ENCODE measurements around the gene MACROD2. TPM values are rescaled to one million over a fixed set of nuclear protein-coding genes. Genes with fewer than 3 reads are reported as not detected.

The MACROD2 gene
- total and polyA plus RNA-seq, 2 of the 4 experiments (the other 2 are of a cell fraction) = not detected

- ATAC-seq (ENCODE audit: low read depth) = no peak
- ChIA-PET POLR2A (ENCODE audit: unreplicated experiment) (no interaction called here), CTCF (no interaction called here)
Measured at GRCh38 chr20:15030826-15031225, 1035.5 kb downstream of the MACROD2 start.

More at GRCh38 chr20:15030826-15031225, 1035.5 kb downstream of the MACROD2 start:
- Histone ChIP-seq H3K14ac (replicated peaks; ENCODE audit: low read depth, low read length) (no peak overlapping the region), H2BK20ac (ENCODE audit: low read depth, low read length) (no peak overlapping the region), H3K4ac (ENCODE audit: low read depth, low read length) (no peak overlapping the region), H4K8ac (ENCODE audit: low read depth in 2 of 2, low read length in 2 of 2) (no peak overlapping the region), H3K56ac (ENCODE audit: extremely low read depth, insufficient read depth, low read length) (no peak overlapping the region), H3K4me3 (ENCODE audit: insufficient read depth, low read depth, low read length) (no peak overlapping the region), H4K5ac (ENCODE audit: low read depth, low read length) (no peak overlapping the region), H2AK9ac (replicated peaks; ENCODE audit: low read depth, low read length, poor library complexity) (no peak overlapping the region), H2BK5ac (ENCODE audit: low read depth, low read length, poor library complexity, severe bottlenecking) (no peak overlapping the region), H3K27ac (ENCODE audit: insufficient read depth, low read length) (no peak overlapping the region), H3K36me3 (ENCODE audit: control insufficient read depth, insufficient read depth, low read length) (no peaks in the 10 kb centered on the region), H3K18ac (ENCODE audit: low read depth, low read length) (no peak overlapping the region), H3K9ac (ENCODE audit: low read depth, low read length) (no peak overlapping the region), H3K27me3 (ENCODE audit: control insufficient read depth, insufficient read depth, low read length) (no peaks in the 10 kb centered on the region), H4K20me1 (ENCODE audit: insufficient read depth, low read length) (no peaks in the 10 kb centered on the region), H3K9me1 (ENCODE audit: insufficient read depth, low read length) (no peaks in the 10 kb centered on the region), H3K9me3 (ENCODE audit: control insufficient read depth, insufficient read depth, low read length) (peaks cover 20% of the 10 kb centered on the region), H3K23ac (ENCODE audit: low read depth, low read length) (no peak overlapping the region), H2AFZ (replicated peaks; ENCODE audit: low read length, poor library complexity) (no peak overlapping the region), H3K4me1 (ENCODE audit: control insufficient read depth, insufficient read depth, low read length) (no peaks in the 10 kb centered on the region), H3K4me2 (ENCODE audit: low read depth, low read length) (no peak overlapping the region), H2AK5ac (ENCODE audit: low read depth, low read length) (no peak overlapping the region), H2BK120ac (ENCODE audit: low read depth, low read length) (no peak overlapping the region), H3K79me1 (ENCODE audit: low read depth in 1 of 2, low read length in 2 of 2) (no peaks in the 10 kb centered on the region), H2BK15ac (ENCODE audit: low read depth, low read length) (no peak overlapping the region), H4K91ac (ENCODE audit: insufficient read depth, low read depth, low read length) (no peak overlapping the region)
- WGBS, 2 experiments (ENCODE audit: extremely low coverage in 2 of 2, insufficient read length in 1 of 2) = 100% methylated on average over 1 of the region's 14 CpGs; no CpG with 5 or more reads in 1 of the 2 experiments
- DNase-seq = no peak
- dilution Hi-C loops (cut with HindIII; ENCODE audit: low sequenced_read_pairs, unreplicated experiment) (no loop called here), in situ Hi-C loops (cut with MboI; ENCODE audit: low sequenced_read_pairs) (no loop called here), intact Hi-C loops (cut with micrococcal nuclease) (no loop called here)
- no TSS peak for BruUV-seq (replicated peaks)
- TF ChIP-seq CTCF (conservative IDR thresholded peaks at IDR 0.05; ENCODE audit: low read depth, low read length) = no peak
- no peak for TF ChIP-seq RAD21 (IDR thresholded peaks at IDR 0.05; ENCODE audit: low read length)

All from IMR-90 (cell line).